Adrenal gland (tissue), 5 donors: ENCODE data around the gene SYDE2.

Experiments
- CTCF ChIP-seq, 6 experiments: fragments of 450-650 bp in 4 of 6; fragments of 200-600 bp in 2 of 6; sonication (generic) in 1 of 6; IDR thresholded peaks; 1 replicate in 5 of 6; 2 replicates in 1 of 6; pipeline versions ENCODE4 v1.5.1 to v1.8.0; 2016 to 2021; ENCODE audit warnings: antibody characterized with exemption in 6 of 6, mild to moderate bottlenecking in 2 of 6, moderate library complexity in 1 of 6
- POLR2A ChIP-seq, 2 donors: fragments of 450-650 bp; IDR thresholded peaks; one replicate each; pipeline ENCODE4 v1.6.1; 2017; ENCODE audit warnings: antibody characterized with exemption in 2 of 2, mild to moderate bottlenecking in 2 of 2, moderate library complexity in 1 of 2
- donor health status: DM: no; HTN: no; CAD: no.

DNA sequence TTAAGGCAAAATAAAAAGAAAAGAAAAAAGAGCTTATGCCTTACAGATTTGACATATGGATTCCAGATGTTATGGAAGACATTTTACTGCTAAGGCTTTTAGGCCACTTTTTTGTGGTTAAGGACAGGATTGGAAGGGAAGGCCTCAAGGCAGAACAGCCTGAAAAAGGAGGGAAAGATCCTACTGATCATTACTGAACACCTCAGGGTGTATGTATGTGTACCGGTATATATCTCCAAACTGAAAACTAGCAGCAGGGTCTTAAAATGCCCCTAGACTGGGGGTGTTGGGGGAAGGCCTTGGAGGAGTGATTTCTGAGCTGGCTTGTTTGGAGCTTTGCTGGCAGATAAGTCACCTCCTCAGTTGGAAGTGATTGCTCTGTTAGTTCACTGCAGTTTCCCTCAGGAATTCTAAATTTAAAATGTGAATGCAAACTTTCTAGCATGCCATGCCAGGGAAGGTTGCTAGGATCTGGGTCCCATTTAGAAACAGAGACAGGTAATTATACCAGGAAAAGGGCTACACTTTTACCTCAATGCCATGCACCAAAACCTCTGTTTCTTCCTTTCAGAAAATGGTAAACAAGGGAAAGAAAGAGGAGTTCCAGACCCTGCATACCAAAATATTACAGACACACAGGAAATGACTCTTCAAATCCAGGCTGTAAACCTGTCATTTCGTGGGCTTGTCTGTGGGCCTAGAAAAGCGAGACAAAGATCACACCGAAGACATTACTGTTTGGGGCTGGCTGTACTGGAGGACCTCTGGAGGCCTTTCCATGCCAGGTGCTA lies 43.6 kb upstream of the SYDE2 start:
- TF ChIP-seq CTCF (IDR thresholded peaks at IDR 0.05) (no peak), POLR2A (IDR thresholded peaks at IDR 0.05) (no peak)
